Endothelial cell of umbilical vein (primary cell): ENCODE data around the gene RELL2. TPM values are rescaled to one million over a fixed set of nuclear protein-coding genes. Genes with fewer than 3 reads are reported as not detected.
A peak's percentile ranks its signal among the peaks of the same experiment; 100 is the strongest.

ENCODE experiments used
- BruUV-seq: library from RNA; stranded (reverse); fragments of 400-500 nt; replicated peaks from 2 replicates; lab custom pipeline; 2021; lab: Mats Ljungman, UMichigan
- CTCF ChIA-PET: fragments of 300-600, 350-600 bp; sonication (Branson Sonifier 250); formaldehyde crosslinking; loops from one replicate; lab custom pipeline; 2021; ENCODE audit warnings: antibody characterized with exemption, inconsistent platforms; lab: Charles Lee
- POLR2A ChIA-PET: fragments of 300-600, 350-600 bp; sonication (Branson Sonifier 250); formaldehyde crosslinking; loops from one replicate; lab custom pipeline; 2021; ENCODE audit warnings: antibody characterized with exemption, inconsistent platforms; lab: Charles Lee
- DNase-seq: peaks from one replicate; pipeline ENCODE4 v3.0.0-alpha.2; 2011; ENCODE audit warnings: low read depth, low spot score
- FAIRE-seq: peaks from 2 replicates; lab custom pipeline; 2011; peaks lifted over from hg19 to GRCh38; lab: Jason Lieb, UNC
- H2AFZ ChIP-seq: 2 replicates; pipeline ENCODE4 v1.6.0; 2012; ENCODE audit warnings: low read depth, low read length, control low read depth, inconsistent platforms
- H3K27ac ChIP-seq: 2 replicates; pipeline ENCODE4 v1.5.1; 2011; ENCODE audit warnings: low read depth, mild to moderate bottlenecking, control low read depth, low read length, moderate library complexity; ENCODE audit not compliant: insufficient read depth
- H3K27me3 ChIP-seq, 2 experiments: 2 replicates each; pipeline versions ENCODE4 v1.6.0 to v1.6.1; 2011; ENCODE audit warnings: low read length in 2 of 2, mixed read lengths in 1 of 2; ENCODE audit not compliant: control insufficient read depth in 2 of 2, insufficient read depth in 2 of 2
- H3K36me3 ChIP-seq, 2 experiments: 2 replicates in 1 of 2; 3 replicates in 1 of 2; pipeline ENCODE4 v1.5.1; 2011; ENCODE audit warnings: low read length in 2 of 2, mild to moderate bottlenecking in 1 of 2, moderate library complexity in 1 of 2; ENCODE audit not compliant: control insufficient read depth in 2 of 2, insufficient read depth in 2 of 2; ENCODE audit errors: extremely low read depth in 1 of 2
- H3K4me1 ChIP-seq: 3 replicates; pipeline ENCODE4 v1.5.1; 2011; ENCODE audit warnings: mild to moderate bottlenecking, low read length; ENCODE audit not compliant: control insufficient read depth, insufficient read depth; ENCODE audit errors: extremely low read depth
- H3K4me2 ChIP-seq: 2 replicates; pipeline ENCODE4 v1.6.1; 2011; ENCODE audit warnings: low read length, control low read depth, mixed read lengths; ENCODE audit not compliant: insufficient read depth
- H3K4me3 ChIP-seq, 3 experiments: fragments of 200-600 bp in 1 of 3; sonication (generic), shearing (Covaris generic) in 1 of 3; replicated peaks in 1 of 3; 2 replicates each; pipeline ENCODE4 v1.5.1; 2011 to 2016; ENCODE audit warnings: control low read depth in 3 of 3, low read length in 3 of 3, mild to moderate bottlenecking in 2 of 3, inconsistent platforms in 1 of 3, low read depth in 1 of 3, moderate library complexity in 1 of 3; ENCODE audit not compliant: insufficient read depth in 1 of 3
- H3K79me2 ChIP-seq: 2 replicates; pipeline ENCODE4 v1.6.0; 2012; ENCODE audit warnings: low read length, inconsistent platforms; ENCODE audit not compliant: control insufficient read depth, insufficient read depth
- H3K9ac ChIP-seq: replicated peaks from 2 replicates; pipeline ENCODE3; 2011; ENCODE audit warnings: low read length, control low read depth; ENCODE audit not compliant: insufficient read depth; ENCODE audit errors: extremely low read depth
- H3K9me1 ChIP-seq: replicated peaks from 3 replicates; pipeline ENCODE4 v1.6.0; 2011; ENCODE audit warnings: mild to moderate bottlenecking, low read length; ENCODE audit not compliant: control insufficient read depth, insufficient read depth; ENCODE audit errors: extremely low read depth
- H3K9me3 ChIP-seq: replicated peaks from 2 replicates; pipeline ENCODE4 v1.5.1; 2012; ENCODE audit warnings: low read length, inconsistent platforms; ENCODE audit not compliant: control insufficient read depth, insufficient read depth
- H4K20me1 ChIP-seq: replicated peaks from 2 replicates; pipeline ENCODE3; 2011; ENCODE audit warnings: mild to moderate bottlenecking, low read length; ENCODE audit not compliant: control insufficient read depth, insufficient read depth; ENCODE audit errors: extremely low read depth
- JUN ChIP-seq: IDR thresholded peaks from 2 replicates; pipeline ENCODE4 v1.6.1; 2011; ENCODE audit warnings: borderline replicate concordance, low read depth; ENCODE audit not compliant: insufficient read length, insufficient read depth
- MYC ChIP-seq: IDR thresholded peaks from one replicate; pipeline ENCODE4 v1.6.1; 2011; ENCODE audit warnings: mild to moderate bottlenecking, low read depth, low read length
- POLR2A ChIP-seq: IDR thresholded peaks from 2 replicates; pipeline ENCODE4 v1.6.1; 2012; ENCODE audit warnings: low read depth, mild to moderate bottlenecking, control low read depth, low read length
- POLR2AphosphoS5 ChIP-seq: IDR thresholded peaks from 2 replicates; pipeline ENCODE4 v1.6.1; 2012; ENCODE audit warnings: low read depth, mild to moderate bottlenecking, control low read depth, low read length, moderate library complexity; ENCODE audit not compliant: insufficient read depth
- dilution Hi-C: fragments of 300-500 bp; cut with MboI; formaldehyde crosslinking; loops from one replicate; pipeline ENCODE4 v1.15.0; 2019; ENCODE audit warnings: low sequenced_read_pairs; ENCODE audit not compliant: extremely low pct_ligation_motif_present
- intact Hi-C: fragments of 100-400 bp; cut with micrococcal nuclease; formaldehyde crosslinking; loops from one replicate; pipeline ENCODE4 v1.10.0; 2022
- polyA plus RNA-seq, 4 experiments: library from polyadenylated mRNA; depleted of rRNA in 3 of 4; stranded (reverse) in 3 of 4; unstranded in 1 of 4; fragments of >200 nt; gene quantifications; 2 replicates each; pipeline versions ENCODE4 v1.2.1 to v1.2.3, GENCODE V29; 2011 to 2012; ENCODE audit warnings: missing spikeins in 1 of 4
- total RNA-seq: library from RNA; stranded (reverse); gene quantifications from 2 replicates; pipeline ENCODE4 v1.2.3, GENCODE V29; 2021
- TF ChIP-seq, protein P1 (sequence below): IDR thresholded peaks from 2 replicates; pipeline ENCODE4 v1.6.1; 2011; ENCODE audit not compliant: insufficient read depth, insufficient read length
- TF ChIP-seq, protein P2 (sequence below), 2 donors: IDR thresholded peaks; 1 replicate in 1 of 2; 2 replicates in 1 of 2; pipeline ENCODE4 v1.5.1; 2011; ENCODE audit warnings: low read length in 2 of 2, mild to moderate bottlenecking in 2 of 2, moderate library complexity in 2 of 2, control low read depth in 1 of 2, inconsistent platforms in 1 of 2, low read depth in 1 of 2; ENCODE audit not compliant: insufficient read depth in 1 of 2; ENCODE audit errors: extremely low read depth in 1 of 2

Gene RELL2
- total and polyA plus RNA-seq, 2 donors (not counting 3 experiments of a cell fraction or from before 2014, with no cell fraction given) = 3.4 to 3.6 TPM

DNA sequence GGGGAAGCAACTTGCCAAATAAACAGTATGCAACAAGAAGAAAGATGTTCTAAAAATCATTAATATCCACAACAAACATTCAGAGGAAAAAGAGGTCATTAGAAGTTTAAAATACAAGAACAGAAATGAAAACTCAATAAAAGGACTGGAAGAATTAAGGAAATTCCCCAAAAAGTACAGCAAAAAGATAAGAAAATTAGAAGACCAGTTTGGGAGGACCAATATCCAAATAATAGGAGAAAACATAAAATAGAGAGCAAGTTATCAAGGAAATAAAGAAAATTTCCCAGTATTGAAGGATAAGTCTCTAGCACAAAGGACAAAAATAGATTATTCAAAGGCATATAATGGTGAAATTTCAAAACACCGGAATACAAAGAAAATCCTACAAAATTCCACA, 39.9 kb upstream of the RELL2 start:
- CTCF ChIA-PET = interaction anchor here (1.1 to 3.3 kb wide), 4 partner anchors 16 to 45 kb away, joined by 3 to 53 read pairs (median 3); partner anchors contain the start of gene DIAPH1
- no peaks in the 10 kb centered on the region for H3K9me3 ChIP-seq
- peaks cover 16% of the 10 kb centered on the region for H3K4me1 ChIP-seq
- no TSS peak for BruUV-seq
- no peak for FAIRE-seq
- no peak overlapping the region for H3K9ac ChIP-seq
- POLR2A ChIA-PET = no interaction called here
- H3K4me3 ChIP-seq = no peak overlapping the region
- intact Hi-C loops = no loop called here
- H3K27ac ChIP-seq = no peak overlapping the region
- DNase-seq = no peak
- no peak overlapping the region for H3K4me2 ChIP-seq
- H4K20me1 ChIP-seq = no peaks in the 10 kb centered on the region
- H3K36me3 ChIP-seq = no peaks in the 10 kb centered on the region
- no peak overlapping the region for H2AFZ ChIP-seq
- TF ChIP-seq, protein P1, sequence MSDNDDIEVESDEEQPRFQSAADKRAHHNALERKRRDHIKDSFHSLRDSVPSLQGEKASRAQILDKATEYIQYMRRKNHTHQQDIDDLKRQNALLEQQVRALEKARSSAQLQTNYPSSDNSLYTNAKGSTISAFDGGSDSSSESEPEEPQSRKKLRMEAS = no peak
- TF ChIP-seq MYC (no peak), JUN (no peak), POLR2AphosphoS5 (no peak), POLR2A (no peak)
- TF ChIP-seq, protein P2, sequence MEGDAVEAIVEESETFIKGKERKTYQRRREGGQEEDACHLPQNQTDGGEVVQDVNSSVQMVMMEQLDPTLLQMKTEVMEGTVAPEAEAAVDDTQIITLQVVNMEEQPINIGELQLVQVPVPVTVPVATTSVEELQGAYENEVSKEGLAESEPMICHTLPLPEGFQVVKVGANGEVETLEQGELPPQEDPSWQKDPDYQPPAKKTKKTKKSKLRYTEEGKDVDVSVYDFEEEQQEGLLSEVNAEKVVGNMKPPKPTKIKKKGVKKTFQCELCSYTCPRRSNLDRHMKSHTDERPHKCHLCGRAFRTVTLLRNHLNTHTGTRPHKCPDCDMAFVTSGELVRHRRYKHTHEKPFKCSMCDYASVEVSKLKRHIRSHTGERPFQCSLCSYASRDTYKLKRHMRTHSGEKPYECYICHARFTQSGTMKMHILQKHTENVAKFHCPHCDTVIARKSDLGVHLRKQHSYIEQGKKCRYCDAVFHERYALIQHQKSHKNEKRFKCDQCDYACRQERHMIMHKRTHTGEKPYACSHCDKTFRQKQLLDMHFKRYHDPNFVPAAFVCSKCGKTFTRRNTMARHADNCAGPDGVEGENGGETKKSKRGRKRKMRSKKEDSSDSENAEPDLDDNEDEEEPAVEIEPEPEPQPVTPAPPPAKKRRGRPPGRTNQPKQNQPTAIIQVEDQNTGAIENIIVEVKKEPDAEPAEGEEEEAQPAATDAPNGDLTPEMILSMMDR (IDR thresholded peaks at IDR 0.05; ENCODE audit: extremely low read depth in 1 of 2, insufficient read depth in 1 of 2, low read depth in 1 of 2, low read length in 2 of 2) = no peak
- no peaks in the 10 kb centered on the region for H3K27me3 ChIP-seq
- H3K79me2 ChIP-seq = peaks cover 33% of the 10 kb centered on the region
- dilution Hi-C loops = no loop called here
- H3K9me1 ChIP-seq = no peaks in the 10 kb centered on the region

DNA sequence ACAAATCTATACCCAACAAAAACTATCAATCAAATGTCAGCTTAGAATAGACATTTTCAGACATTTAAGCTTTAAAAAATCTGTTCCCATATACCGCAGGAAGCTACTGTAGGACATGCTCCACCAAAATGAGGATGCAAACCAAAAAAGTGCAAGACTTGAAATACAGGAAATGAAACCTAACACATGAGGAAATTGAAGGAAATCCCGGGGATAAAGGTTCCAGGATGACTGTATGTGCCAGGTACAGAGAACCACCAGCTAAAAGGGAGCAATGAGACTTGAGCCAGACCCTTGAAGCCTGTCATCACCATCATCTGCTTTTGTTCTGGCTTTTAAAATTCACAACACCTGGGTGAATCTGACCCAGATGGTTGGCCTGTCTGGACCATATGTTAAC, 39.4 kb upstream of the RELL2 start:
- DNase-seq (peak; percentile 9), FAIRE-seq (peak; percentile 26)
- POLR2A ChIA-PET = no interaction called here
- CTCF ChIA-PET = interaction anchor here (1.1 to 3.3 kb wide), 4 partner anchors 16 to 44 kb away, joined by 3 to 53 read pairs (median 3); partner anchors contain the start of gene DIAPH1
- dilution Hi-C loops = no loop called here
- Histone ChIP-seq H4K20me1 (no peaks in the 10 kb centered on the region), H3K36me3 (no peaks in the 10 kb centered on the region), H3K9me1 (no peaks in the 10 kb centered on the region), H3K4me1 (peaks cover 16% of the 10 kb centered on the region), H3K79me2 (peaks cover 38% of the 10 kb centered on the region), H3K9ac (no peak overlapping the region), H2AFZ (no peak overlapping the region), H3K9me3 (no peaks in the 10 kb centered on the region), H3K27ac (no peak overlapping the region), H3K4me2 (no peak overlapping the region), H3K4me3 (no peak overlapping the region), H3K27me3 (no peaks in the 10 kb centered on the region)
- TF ChIP-seq, protein P2 (IDR thresholded peaks at IDR 0.05; ENCODE audit: extremely low read depth in 1 of 2, insufficient read depth in 1 of 2, low read depth in 1 of 2, low read length in 2 of 2) = no peak
- intact Hi-C loops = no loop called here
- BruUV-seq = no TSS peak
